LNCAP (cell line): Measurements from ENCODE around the gene FOXJ2.

Experiments used
- TF ChIP-seq, protein P1 (sequence below): fragments of 450-650 bp; IDR thresholded peaks from 2 replicates; pipeline ENCODE4 v1.5.1; 2017; ENCODE audit warnings: mild to moderate bottlenecking

Gene FOXJ2

DNA sequence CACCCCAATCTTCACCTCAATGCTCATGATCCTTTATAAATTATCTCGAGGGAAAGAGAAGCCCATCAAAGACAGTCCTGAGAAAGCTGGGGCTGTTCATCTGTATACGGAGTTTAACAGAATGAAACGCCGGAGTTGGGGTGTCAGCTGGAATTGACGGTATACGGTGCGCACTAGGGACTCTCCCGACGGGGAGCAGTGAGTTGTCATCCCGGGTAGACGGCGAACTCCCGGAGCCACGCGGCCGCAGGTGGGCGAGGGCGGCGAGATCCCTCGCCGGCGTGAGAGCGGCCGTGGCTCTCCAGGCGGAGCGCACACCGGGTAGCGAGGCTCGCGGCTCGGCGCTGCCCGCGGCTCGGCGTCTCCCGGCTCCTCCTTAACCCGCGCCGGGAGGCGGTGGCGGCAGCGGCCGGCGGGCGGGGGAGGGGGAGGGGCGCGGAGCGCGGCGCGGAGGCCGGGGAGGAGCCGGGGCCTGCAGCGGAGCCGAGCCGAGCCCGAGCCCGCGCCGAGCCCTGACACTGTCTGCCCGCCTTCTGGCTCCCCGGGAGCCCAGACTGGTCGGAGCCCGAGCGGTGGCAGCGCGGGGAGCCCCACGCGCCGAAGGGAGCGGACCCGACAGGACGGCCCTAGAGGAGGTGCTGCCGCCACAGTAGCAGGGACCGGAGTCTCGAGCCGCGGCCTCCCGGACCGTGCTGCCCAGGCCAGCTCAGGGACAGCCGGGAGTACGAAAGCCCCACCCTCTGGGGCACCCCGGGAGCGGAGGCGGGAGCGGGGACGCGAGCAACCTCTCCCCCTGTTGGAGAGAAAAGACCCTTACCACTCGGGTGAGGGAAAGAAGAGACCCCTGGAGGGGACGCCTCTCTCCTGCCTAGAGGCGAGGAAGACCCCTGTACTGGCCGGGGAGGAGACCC is at the start of gene FOXJ2:
Gene FOXJ2 (plus strand): TSS at position 475 of the 911 bp plus-strand sequence. CDS start 7,117 bp downstream, outside the sequence.
- TF ChIP-seq, protein P1, sequence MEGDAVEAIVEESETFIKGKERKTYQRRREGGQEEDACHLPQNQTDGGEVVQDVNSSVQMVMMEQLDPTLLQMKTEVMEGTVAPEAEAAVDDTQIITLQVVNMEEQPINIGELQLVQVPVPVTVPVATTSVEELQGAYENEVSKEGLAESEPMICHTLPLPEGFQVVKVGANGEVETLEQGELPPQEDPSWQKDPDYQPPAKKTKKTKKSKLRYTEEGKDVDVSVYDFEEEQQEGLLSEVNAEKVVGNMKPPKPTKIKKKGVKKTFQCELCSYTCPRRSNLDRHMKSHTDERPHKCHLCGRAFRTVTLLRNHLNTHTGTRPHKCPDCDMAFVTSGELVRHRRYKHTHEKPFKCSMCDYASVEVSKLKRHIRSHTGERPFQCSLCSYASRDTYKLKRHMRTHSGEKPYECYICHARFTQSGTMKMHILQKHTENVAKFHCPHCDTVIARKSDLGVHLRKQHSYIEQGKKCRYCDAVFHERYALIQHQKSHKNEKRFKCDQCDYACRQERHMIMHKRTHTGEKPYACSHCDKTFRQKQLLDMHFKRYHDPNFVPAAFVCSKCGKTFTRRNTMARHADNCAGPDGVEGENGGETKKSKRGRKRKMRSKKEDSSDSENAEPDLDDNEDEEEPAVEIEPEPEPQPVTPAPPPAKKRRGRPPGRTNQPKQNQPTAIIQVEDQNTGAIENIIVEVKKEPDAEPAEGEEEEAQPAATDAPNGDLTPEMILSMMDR, result no peak

DNA sequence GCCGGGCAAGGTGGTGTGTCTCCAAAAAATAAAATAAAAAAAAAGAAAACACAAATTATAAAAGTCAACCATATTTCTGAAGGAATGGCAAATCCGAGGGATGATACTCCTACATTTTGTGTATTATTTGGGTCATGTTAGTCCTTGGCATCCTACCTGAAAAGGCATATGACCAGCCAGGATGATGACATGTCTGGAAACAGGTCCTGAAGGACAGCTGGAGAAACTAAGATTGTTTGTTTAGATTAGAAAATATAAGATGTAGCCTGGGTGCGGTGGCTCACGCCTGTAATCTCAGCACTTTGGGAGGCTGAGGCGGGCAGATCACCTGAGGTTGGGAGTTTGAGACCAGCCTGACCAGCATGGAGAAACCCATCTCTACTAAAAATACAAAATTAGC is 47.6 kb upstream of the FOXJ2 start:
- TF ChIP-seq, protein P1, result no peak

DNA sequence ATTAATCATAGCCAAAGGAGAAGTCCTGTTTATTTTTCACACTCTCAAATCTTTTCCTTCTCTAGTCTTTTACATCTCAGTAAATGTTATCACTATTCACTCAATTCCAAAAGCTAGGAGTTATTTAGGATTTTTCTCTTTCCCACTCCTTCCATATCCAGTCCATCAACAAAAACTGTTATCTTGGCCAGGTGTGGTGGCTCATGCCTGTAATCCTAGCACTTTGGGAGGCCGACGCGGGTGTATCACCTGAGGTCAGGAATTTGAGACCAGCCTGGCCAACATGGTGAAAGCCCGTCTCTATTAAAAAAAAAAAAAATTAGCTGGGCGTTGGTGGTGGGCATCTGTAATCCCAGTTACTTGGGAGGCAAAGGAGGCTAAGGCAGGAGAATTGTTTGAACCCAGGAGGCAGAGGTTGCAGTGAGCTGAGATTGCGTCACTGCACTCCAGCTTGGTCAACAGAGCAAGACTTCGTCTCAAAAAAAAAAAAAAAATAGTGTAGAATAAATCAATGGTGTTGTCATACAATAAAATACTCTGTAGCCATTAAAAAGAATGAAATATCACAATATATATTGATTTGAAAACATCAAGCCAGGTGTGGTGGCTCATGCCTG is 46.6 kb upstream of the FOXJ2 start:
- TF ChIP-seq, protein P1, result no peak

DNA sequence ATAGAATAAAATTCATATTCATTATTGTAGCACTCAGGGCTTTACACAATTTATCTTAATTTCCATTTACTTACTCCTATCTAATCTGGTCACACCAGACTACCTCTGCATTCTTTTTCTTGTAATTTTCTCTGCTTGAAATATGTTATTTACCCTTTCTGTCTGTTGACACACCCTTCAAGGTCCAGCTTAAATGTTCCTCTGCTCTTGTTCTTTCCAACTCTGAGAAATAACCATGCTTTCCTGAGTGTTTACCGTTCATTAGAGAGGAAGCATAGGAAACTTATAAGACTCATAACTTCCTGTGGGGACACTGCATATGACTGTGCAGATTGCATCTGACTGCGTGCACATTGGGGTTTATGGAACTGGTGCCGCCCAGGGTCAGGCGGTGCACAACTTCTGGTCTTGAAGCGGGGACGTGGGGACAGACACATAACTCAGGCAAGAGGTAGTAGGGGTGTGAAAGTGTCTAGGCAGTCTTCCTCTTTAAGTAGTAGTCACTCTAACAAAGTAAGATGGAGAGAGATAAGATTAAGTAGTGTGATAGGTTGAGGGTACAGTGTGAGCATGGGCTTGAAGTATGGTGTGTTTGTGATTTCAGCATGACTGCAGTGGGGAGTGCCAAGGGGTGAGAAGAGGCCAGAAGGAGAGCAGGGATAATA is 42.6 kb upstream of the FOXJ2 start:
- TF ChIP-seq, protein P1, result no peak

DNA sequence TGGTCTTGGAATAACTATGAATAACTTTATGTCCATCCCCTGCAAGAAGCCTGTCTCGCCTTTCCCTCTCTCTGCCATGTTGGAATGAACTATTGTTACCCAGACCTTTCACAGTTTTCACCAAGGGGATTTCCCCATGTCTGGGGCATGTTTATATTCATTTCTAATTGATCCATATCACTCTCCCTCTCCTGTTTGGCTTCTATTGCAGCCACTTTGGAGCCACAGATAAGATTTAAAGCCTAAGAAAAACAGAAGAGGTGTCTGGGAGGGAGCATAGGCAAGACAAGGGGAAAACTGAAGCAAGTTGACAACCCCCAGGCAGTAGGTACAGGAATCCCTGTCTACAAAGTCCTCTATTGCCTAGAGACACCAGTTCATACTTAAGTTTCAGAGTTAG is 41.0 kb upstream of the FOXJ2 start:
- TF ChIP-seq, protein P1, result no peak

DNA sequence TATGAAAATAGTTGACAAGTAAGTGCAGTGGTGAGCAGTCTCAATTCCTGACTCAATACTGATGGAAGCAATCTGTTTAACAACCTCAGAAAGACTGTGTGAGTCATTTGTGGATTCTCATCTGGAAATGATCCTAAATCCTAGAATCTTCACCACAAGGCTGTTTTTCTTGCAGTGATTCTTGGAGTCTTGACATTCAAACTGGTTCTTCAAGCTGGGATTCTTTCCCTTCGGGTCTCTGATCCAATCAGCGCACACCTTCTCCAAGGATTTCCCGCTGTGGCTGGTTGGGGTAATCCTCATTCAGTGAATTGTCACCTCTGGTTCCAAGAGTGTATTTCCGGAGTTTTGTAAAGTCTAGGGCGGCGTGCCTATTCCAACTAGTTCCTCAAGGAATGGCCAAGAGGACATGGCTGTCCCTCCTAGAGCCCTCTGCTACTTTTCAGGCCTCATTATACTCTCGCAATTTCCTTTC is 37.7 kb upstream of the FOXJ2 start:
- TF ChIP-seq, protein P1, result no peak

DNA sequence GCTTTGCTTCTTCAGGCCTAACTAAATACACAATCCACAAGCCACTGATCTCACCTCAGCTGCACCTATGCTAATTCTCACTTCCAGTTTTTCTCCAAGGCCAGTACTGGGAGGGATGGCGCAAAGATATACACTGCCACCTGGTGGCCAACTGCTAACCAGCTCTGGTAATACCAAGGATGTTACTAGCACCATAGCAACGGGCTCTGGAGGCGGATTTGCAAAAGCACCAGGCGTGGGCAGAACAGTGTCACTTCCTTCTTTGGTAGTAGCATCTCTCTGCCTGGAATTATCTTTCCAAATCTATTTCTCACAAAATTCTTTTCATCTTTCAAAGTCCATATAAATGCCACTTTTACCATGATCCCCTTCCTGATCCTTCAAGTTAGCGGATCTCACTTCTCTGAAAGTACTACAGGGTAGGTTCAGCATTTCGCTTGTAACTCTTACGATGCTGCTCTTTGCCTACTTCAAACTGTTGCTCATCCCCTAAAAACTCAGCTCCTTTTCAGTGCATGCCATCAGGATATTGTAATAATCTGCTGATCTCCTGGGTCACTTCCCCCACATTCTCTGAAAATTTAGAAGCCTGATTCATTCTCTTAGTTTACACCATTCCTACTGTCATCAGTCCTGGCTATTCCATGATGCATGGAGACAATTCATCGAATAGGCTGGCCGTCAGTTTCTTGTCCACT is 37.1 kb upstream of the FOXJ2 start:
- TF ChIP-seq, protein P1, result peak; percentile 89
